ENCODE results near the gene CFAP58. TPM values are rescaled to one million over a fixed set of nuclear protein-coding genes. Genes with fewer than 3 reads are reported as not detected.

CFAP58 gene
- total and polyA plus RNA-seq, 4 donors, result 0.01 to 0.09 (median 0.08) TPM; not detected in 1

DNA sequence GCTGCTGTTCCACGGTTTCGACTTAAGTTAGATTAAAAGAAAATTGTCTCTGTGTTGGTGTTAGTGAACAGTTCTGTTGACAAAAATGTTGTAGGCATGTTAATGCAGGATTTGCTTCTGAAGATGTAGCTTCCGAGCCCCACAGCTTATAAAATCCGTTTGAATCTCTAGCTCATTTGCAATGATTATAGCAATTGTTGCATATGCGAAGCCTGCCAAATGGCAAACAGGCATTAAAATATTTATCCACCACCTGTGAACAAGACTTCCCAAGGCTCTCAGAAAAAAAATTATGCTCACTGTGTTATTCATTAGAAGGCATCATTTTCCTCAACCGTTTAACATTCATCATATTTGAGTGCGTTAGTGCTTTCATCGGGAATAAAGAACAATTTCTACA is 14.3 kb downstream of the CFAP58 start (continued):
- TF ChIP-seq, protein P1, sequence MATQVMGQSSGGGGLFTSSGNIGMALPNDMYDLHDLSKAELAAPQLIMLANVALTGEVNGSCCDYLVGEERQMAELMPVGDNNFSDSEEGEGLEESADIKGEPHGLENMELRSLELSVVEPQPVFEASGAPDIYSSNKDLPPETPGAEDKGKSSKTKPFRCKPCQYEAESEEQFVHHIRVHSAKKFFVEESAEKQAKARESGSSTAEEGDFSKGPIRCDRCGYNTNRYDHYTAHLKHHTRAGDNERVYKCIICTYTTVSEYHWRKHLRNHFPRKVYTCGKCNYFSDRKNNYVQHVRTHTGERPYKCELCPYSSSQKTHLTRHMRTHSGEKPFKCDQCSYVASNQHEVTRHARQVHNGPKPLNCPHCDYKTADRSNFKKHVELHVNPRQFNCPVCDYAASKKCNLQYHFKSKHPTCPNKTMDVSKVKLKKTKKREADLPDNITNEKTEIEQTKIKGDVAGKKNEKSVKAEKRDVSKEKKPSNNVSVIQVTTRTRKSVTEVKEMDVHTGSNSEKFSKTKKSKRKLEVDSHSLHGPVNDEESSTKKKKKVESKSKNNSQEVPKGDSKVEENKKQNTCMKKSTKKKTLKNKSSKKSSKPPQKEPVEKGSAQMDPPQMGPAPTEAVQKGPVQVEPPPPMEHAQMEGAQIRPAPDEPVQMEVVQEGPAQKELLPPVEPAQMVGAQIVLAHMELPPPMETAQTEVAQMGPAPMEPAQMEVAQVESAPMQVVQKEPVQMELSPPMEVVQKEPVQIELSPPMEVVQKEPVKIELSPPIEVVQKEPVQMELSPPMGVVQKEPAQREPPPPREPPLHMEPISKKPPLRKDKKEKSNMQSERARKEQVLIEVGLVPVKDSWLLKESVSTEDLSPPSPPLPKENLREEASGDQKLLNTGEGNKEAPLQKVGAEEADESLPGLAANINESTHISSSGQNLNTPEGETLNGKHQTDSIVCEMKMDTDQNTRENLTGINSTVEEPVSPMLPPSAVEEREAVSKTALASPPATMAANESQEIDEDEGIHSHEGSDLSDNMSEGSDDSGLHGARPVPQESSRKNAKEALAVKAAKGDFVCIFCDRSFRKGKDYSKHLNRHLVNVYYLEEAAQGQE (IDR thresholded peaks at IDR 0.05), result no peak
- TF ChIP-seq, protein P2, sequence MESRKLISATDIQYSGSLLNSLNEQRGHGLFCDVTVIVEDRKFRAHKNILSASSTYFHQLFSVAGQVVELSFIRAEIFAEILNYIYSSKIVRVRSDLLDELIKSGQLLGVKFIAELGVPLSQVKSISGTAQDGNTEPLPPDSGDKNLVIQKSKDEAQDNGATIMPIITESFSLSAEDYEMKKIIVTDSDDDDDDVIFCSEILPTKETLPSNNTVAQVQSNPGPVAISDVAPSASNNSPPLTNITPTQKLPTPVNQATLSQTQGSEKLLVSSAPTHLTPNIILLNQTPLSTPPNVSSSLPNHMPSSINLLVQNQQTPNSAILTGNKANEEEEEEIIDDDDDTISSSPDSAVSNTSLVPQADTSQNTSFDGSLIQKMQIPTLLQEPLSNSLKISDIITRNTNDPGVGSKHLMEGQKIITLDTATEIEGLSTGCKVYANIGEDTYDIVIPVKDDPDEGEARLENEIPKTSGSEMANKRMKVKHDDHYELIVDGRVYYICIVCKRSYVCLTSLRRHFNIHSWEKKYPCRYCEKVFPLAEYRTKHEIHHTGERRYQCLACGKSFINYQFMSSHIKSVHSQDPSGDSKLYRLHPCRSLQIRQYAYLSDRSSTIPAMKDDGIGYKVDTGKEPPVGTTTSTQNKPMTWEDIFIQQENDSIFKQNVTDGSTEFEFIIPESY (IDR thresholded peaks at IDR 0.05), result no peak

DNA sequence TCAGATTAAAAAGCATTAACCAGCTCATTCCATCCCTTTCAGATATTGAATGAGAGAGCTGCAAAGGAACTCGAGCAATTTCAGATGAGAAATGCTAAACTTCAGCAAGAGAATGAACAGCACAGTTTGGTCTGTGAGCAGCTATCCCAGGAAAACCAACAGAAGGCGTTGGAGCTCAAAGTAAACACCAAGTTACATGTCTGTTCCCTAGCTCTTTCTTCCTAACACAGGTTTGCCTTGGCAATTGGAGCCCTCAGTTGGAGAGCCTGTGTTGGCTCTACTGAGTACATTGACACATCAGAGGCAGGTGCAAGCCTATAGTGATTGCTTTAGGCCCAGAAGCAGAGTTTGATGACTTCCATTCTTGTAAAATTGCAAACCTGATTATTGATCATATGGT is 14.7 kb downstream of the CFAP58 start:
- no peak for DNase-seq (ENCODE audit: low spot score)
- no peaks in the 10 kb centered on the region for H3K36me3 ChIP-seq (ENCODE audit: control insufficient read depth in 4 of 4, insufficient read depth in 3 of 4, low read depth in 1 of 4, low read length in 3 of 4)
- H3K9me3 ChIP-seq (ENCODE audit: control insufficient read depth in 4 of 4, low read length in 3 of 4), result peaks cover 0 to 7% (median 4%) of the 10 kb centered on the region in 4 donors
- 48% methylated on average over 2 of the region's 2 CpGs for WGBS
- no peaks in the 10 kb centered on the region for H3K4me1 ChIP-seq (ENCODE audit: control insufficient read depth in 4 of 4, insufficient read depth in 4 of 4, low read length in 3 of 4)
- H3K27ac ChIP-seq (ENCODE audit: low read depth in 1 of 2, low read length in 2 of 2), result no peak overlapping the region
- peaks cover 0 to 7% (median 0%) of the 10 kb centered on the region in 4 donors for H3K27me3 ChIP-seq (ENCODE audit: control insufficient read depth in 4 of 4, insufficient read depth in 4 of 4, low read length in 3 of 4)
- H3K9ac ChIP-seq (ENCODE audit: low read depth in 1 of 2, low read length in 2 of 2), result no peak overlapping the region
- TF ChIP-seq HNF4G (IDR thresholded peaks at IDR 0.05), result no peak
- no peak for TF ChIP-seq FOXA1 (IDR thresholded peaks at IDR 0.05)
- TF ChIP-seq TAF1 (conservative IDR thresholded peaks at IDR 0.05), result no peak
- no peak for TF ChIP-seq GABPA (IDR thresholded peaks at IDR 0.05 in 1 of 2, conservative IDR thresholded peaks at IDR 0.05 in 1 of 2)
- no peak for TF ChIP-seq RXRA (IDR thresholded peaks at IDR 0.05)
- TF ChIP-seq, protein P3, sequence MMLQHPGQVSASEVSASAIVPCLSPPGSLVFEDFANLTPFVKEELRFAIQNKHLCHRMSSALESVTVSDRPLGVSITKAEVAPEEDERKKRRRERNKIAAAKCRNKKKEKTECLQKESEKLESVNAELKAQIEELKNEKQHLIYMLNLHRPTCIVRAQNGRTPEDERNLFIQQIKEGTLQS (IDR thresholded peaks at IDR 0.05), result no peak
- TF ChIP-seq, protein P4, sequence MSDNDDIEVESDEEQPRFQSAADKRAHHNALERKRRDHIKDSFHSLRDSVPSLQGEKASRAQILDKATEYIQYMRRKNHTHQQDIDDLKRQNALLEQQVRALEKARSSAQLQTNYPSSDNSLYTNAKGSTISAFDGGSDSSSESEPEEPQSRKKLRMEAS (IDR thresholded peaks at IDR 0.05), result no peak
- no peak for TF ChIP-seq EGR1 (IDR thresholded peaks at IDR 0.05; ENCODE audit: low read depth in 2 of 2)
- no peak for TF ChIP-seq JUND (IDR thresholded peaks at IDR 0.05)
- TF ChIP-seq YY1 (IDR thresholded peaks at IDR 0.05), result no peak
- TF ChIP-seq, protein P5, sequence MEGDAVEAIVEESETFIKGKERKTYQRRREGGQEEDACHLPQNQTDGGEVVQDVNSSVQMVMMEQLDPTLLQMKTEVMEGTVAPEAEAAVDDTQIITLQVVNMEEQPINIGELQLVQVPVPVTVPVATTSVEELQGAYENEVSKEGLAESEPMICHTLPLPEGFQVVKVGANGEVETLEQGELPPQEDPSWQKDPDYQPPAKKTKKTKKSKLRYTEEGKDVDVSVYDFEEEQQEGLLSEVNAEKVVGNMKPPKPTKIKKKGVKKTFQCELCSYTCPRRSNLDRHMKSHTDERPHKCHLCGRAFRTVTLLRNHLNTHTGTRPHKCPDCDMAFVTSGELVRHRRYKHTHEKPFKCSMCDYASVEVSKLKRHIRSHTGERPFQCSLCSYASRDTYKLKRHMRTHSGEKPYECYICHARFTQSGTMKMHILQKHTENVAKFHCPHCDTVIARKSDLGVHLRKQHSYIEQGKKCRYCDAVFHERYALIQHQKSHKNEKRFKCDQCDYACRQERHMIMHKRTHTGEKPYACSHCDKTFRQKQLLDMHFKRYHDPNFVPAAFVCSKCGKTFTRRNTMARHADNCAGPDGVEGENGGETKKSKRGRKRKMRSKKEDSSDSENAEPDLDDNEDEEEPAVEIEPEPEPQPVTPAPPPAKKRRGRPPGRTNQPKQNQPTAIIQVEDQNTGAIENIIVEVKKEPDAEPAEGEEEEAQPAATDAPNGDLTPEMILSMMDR (IDR thresholded peaks at IDR 0.05; ENCODE audit: low read depth, low read length, missing input control), result no peak
- TF ChIP-seq, protein P2 (IDR thresholded peaks at IDR 0.05), result no peak
- TF ChIP-seq NR2F2 (IDR thresholded peaks at IDR 0.05), result no peak
- no peak for TF ChIP-seq FOXA2 (IDR thresholded peaks at IDR 0.05)
- TF ChIP-seq, protein P1 (IDR thresholded peaks at IDR 0.05), result no peak
- no peak for TF ChIP-seq HNF4A (conservative IDR thresholded peaks at IDR 0.05)
- no peak overlapping the region for H3K4me3 ChIP-seq (ENCODE audit: low read depth in 1 of 3, low read length in 3 of 3)

All from liver (tissue), 9 donors.